Measurements from ENCODE around the gene STK39. TPM values are rescaled to one million over a fixed set of nuclear protein-coding genes. Genes with fewer than 3 reads are reported as not detected.
A peak's percentile ranks its signal among the peaks of the same experiment; 100 is the strongest.

STK39 gene
- total and polyA plus RNA-seq, 9 of the 15 experiments (the other 6 are each of a cell fraction or from before 2014, with no cell fraction given): 0.19 to 0.76 (median 0.51) TPM

GRCh38 chr2:168247341-168248261, at the start of gene STK39 (continued):
- TF ChIP-seq GABPA (tag; conservative IDR thresholded peaks at IDR 0.05; ENCODE audit: low read depth): 0 out of 2 replicates have a peak, but pooled peaks have one; percentile 33
- no peak for TF ChIP-seq HDAC2 (IDR thresholded peaks at IDR 0.05)
- no peak for TF ChIP-seq ZNF717 (CRISPR knock-in tag; IDR thresholded peaks at IDR 0.05)
- TF ChIP-seq JUNB (CRISPR knock-in tag; conservative IDR thresholded peaks at IDR 0.05): no peak
- TF ChIP-seq ZKSCAN3 (CRISPR knock-in tag; IDR thresholded peaks at IDR 0.05): no peak
- TF ChIP-seq ZBTB26 (CRISPR knock-in tag; IDR thresholded peaks at IDR 0.05): no peak
- no peak for TF ChIP-seq FIP1L1 (IDR thresholded peaks at IDR 0.05; ENCODE audit: low read depth, low read length, poor library complexity, severe bottlenecking)
- TF ChIP-seq HOXB6 (CRISPR knock-in tag; IDR thresholded peaks at IDR 0.05; ENCODE audit: borderline replicate concordance): no peak
- TF ChIP-seq, protein P1, sequence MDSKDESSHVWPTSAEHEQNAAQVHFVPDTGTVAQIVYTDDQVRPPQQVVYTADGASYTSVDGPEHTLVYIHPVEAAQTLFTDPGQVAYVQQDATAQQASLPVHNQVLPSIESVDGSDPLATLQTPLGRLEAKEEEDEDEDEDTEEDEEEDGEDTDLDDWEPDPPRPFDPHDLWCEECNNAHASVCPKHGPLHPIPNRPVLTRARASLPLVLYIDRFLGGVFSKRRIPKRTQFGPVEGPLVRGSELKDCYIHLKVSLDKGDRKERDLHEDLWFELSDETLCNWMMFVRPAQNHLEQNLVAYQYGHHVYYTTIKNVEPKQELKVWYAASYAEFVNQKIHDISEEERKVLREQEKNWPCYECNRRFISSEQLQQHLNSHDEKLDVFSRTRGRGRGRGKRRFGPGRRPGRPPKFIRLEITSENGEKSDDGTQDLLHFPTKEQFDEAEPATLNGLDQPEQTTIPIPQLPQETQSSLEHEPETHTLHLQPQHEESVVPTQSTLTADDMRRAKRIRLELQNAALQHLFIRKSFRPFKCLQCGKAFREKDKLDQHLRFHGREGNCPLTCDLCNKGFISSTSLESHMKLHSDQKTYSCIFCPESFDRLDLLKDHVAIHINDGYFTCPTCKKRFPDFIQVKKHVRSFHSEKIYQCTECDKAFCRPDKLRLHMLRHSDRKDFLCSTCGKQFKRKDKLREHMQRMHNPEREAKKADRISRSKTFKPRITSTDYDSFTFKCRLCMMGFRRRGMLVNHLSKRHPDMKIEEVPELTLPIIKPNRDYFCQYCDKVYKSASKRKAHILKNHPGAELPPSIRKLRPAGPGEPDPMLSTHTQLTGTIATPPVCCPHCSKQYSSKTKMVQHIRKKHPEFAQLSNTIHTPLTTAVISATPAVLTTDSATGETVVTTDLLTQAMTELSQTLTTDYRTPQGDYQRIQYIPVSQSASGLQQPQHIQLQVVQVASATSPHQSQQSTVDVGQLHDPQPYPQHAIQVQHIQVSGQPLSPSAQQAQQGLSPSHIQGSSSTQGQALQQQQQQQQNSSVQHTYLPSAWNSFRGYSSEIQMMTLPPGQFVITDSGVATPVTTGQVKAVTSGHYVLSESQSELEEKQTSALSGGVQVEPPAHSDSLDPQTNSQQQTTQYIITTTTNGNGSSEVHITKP (IDR thresholded peaks at IDR 0.05; ENCODE audit: partially characterized antibody): no peak
- TF ChIP-seq PREB (CRISPR knock-in tag; IDR thresholded peaks at IDR 0.05): no peak
- no peak for TF ChIP-seq SNRNP70 (optimal IDR thresholded peaks at IDR 0.05; ENCODE audit: low read depth, low read length)
- no peak for TF ChIP-seq ETV6 (IDR thresholded peaks at IDR 0.05; ENCODE audit: borderline replicate concordance in 1 of 2, low read depth in 2 of 2, low read length in 1 of 2)
- TF ChIP-seq ETV6 (CRISPR knock-in tag; IDR thresholded peaks at IDR 0.05; ENCODE audit: borderline replicate concordance): no peak
- TF ChIP-seq SUPT5H (IDR thresholded peaks at IDR 0.05): no peak
- TF ChIP-seq ZNF431 (CRISPR knock-in tag; IDR thresholded peaks at IDR 0.05): no peak
- TF ChIP-seq ZSCAN32 (CRISPR knock-in tag; IDR thresholded peaks at IDR 0.05): no peak
- no peak for TF ChIP-seq ZNF212 (CRISPR knock-in tag; IDR thresholded peaks at IDR 0.05)
- TF ChIP-seq SMC3 (conservative IDR thresholded peaks at IDR 0.05; ENCODE audit: insufficient read depth, low read depth, low read length): no peak
- TF ChIP-seq, protein P2, sequence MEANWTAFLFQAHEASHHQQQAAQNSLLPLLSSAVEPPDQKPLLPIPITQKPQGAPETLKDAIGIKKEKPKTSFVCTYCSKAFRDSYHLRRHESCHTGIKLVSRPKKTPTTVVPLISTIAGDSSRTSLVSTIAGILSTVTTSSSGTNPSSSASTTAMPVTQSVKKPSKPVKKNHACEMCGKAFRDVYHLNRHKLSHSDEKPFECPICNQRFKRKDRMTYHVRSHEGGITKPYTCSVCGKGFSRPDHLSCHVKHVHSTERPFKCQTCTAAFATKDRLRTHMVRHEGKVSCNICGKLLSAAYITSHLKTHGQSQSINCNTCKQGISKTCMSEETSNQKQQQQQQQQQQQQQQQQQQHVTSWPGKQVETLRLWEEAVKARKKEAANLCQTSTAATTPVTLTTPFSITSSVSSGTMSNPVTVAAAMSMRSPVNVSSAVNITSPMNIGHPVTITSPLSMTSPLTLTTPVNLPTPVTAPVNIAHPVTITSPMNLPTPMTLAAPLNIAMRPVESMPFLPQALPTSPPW (CRISPR knock-in tag; IDR thresholded peaks at IDR 0.05): peak; percentile 70
- no peak for TF ChIP-seq HEY1 (CRISPR knock-in tag; IDR thresholded peaks at IDR 0.05; ENCODE audit: borderline replicate concordance)

All from K562 (cell line).